Vagina (tissue), 2 donors: ENCODE results near the gene MTHFSD. TPM values are rescaled to one million over a fixed set of nuclear protein-coding genes. Genes with fewer than 3 reads are reported as not detected.

Experiments used
- DNase-seq, 2 donors: peaks; one replicate each; pipeline ENCODE4 v3.0.0-alpha.2; 2017; ENCODE audit errors: extremely low spot score in 2 of 2
- H3K27ac ChIP-seq: fragments of 200-600 bp; sonication (generic); one replicate; pipeline ENCODE4 v1.5.1; 2019
- H3K27me3 ChIP-seq: fragments of 200-600 bp; sonication (generic); one replicate; pipeline ENCODE4 v1.5.1; 2019
- H3K36me3 ChIP-seq, 2 donors: fragments of 200-600 bp; sonication (generic); one replicate each; pipeline ENCODE4 v1.5.1; 2017 to 2019
- H3K4me1 ChIP-seq: fragments of 200-600 bp; sonication (generic); one replicate; pipeline ENCODE4 v1.5.1; 2019
- H3K4me3 ChIP-seq, 2 donors: fragments of 200-600 bp; sonication (generic); 1 replicate in 1 of 2; 2 replicates in 1 of 2; pipeline ENCODE4 v1.5.1; 2016 to 2019
- H3K9me3 ChIP-seq: fragments of 200-600 bp; sonication (generic); one replicate; pipeline ENCODE4 v1.5.1; 2019
- POLR2A ChIP-seq, 2 donors: fragments of 450-650 bp; IDR thresholded peaks; one replicate each; pipeline ENCODE4 v1.6.1; 2017; ENCODE audit warnings: antibody characterized with exemption in 2 of 2, mild to moderate bottlenecking in 2 of 2, moderate library complexity in 2 of 2
- POLR2AphosphoS5 ChIP-seq, 2 donors: sonication (generic); formaldehyde crosslinking; IDR thresholded peaks; one replicate each; pipeline ENCODE4 v1.9.0; 2017; ENCODE audit warnings: antibody characterized with exemption in 2 of 2, mild to moderate bottlenecking in 2 of 2, low read depth in 1 of 2; ENCODE audit not compliant: insufficient read depth in 1 of 2
- intact Hi-C: fragments of 100-400 bp; cut with DNase I; formaldehyde crosslinking; loops from one replicate; pipeline ENCODE4 v1.15.1; 2023
- total RNA-seq: library from RNA; depleted of rRNA; stranded (reverse); fragments of >200 nt; gene quantifications from one replicate; pipeline ENCODE4 v1.2.3, GENCODE V29; 2016
- TF ChIP-seq, protein P1 (sequence below), 3 experiments: fragments of 450-650 bp in 2 of 3; fragments of 200-600 bp in 1 of 3; sonication (generic) in 1 of 3; IDR thresholded peaks; one replicate each; pipeline ENCODE4 v1.5.1; 2017 to 2019; ENCODE audit warnings: antibody characterized with exemption in 3 of 3, mild to moderate bottlenecking in 2 of 3, moderate library complexity in 2 of 3

Gene MTHFSD
- total RNA-seq, 1 donor from 2014 or later = 20.4 TPM

DNA sequence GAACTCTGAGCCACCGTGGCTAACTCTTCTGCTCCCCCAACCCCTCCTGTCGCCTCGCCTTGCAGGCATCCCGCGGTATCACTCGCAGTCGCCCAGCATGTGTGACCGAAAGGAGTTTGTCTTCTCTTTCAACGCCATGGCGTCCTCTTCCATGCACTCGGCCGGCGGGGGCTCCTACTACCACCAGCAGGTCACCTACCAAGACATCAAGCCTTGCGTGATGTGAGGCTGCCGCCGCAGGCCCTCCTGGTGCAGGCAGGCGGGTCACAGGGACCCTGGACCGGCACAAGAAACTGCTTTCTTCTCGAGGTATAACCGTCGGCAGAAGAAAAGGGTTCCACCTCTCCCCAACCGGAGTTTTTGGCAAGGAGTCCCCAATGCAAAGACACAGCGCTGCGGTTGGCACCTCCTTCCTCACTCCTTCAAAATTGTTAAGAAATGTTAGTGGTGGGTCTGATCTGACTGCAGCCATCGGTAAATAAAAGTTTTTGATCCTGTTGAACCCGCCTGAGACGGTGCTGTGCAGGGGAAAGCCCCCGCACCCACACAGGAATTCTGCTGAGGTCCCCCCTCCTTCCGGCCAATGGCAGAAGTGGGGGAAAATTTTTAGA is 42.1 kb downstream of the MTHFSD start:
- DNase-seq = no peak
- Histone ChIP-seq H3K27me3 (no peaks in the 10 kb centered on the region), H3K4me1 (peaks cover 45% of the 10 kb centered on the region), H3K36me3 (peaks cover 0 to 7% of the 10 kb centered on the region in 2 donors), H3K27ac (peak overlapping the region; percentile 94), H3K9me3 (no peaks in the 10 kb centered on the region), H3K4me3 (peak overlapping the region; percentile 66 to 80)
- intact Hi-C loops = loop anchor here (5.0 kb wide), 1 partner anchor 171 kb away; no protein-coding TSS in a partner anchor
- no peak for TF ChIP-seq POLR2A (IDR thresholded peaks at IDR 0.05)
- TF ChIP-seq, protein P1, sequence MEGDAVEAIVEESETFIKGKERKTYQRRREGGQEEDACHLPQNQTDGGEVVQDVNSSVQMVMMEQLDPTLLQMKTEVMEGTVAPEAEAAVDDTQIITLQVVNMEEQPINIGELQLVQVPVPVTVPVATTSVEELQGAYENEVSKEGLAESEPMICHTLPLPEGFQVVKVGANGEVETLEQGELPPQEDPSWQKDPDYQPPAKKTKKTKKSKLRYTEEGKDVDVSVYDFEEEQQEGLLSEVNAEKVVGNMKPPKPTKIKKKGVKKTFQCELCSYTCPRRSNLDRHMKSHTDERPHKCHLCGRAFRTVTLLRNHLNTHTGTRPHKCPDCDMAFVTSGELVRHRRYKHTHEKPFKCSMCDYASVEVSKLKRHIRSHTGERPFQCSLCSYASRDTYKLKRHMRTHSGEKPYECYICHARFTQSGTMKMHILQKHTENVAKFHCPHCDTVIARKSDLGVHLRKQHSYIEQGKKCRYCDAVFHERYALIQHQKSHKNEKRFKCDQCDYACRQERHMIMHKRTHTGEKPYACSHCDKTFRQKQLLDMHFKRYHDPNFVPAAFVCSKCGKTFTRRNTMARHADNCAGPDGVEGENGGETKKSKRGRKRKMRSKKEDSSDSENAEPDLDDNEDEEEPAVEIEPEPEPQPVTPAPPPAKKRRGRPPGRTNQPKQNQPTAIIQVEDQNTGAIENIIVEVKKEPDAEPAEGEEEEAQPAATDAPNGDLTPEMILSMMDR (IDR thresholded peaks at IDR 0.05) = no peak

DNA sequence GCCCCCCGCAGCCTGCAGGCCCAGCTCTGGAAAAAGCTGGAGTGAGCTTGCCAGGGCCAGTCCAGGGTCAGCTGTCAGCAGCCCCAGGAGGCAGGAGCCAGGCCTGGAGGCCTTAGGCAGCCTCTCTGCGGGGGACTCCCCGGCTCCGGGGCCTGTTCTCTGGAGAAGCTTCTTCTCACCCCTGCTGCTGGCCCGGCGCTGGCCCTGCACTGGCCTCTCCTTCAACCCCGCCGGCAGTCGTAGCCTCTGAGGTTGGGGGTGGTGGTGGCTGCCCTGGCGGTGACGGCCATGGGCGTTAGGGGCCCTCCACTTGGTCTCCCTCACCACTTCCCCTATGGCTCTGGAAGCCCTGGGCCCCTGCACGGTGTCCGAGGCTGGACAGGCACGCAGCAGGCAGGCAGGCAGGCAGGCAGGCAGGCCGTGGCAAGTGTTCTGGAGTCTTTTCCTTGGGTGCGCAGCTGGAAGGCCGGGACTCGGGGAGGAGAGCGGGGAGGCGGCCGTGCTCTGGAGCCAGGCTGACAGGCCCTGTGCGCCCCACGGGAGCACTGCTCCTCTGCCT is 42.7 kb downstream of the MTHFSD start:
- no peak for TF ChIP-seq POLR2AphosphoS5 (IDR thresholded peaks at IDR 0.05; ENCODE audit: insufficient read depth in 1 of 2, low read depth in 1 of 2)
- TF ChIP-seq, protein P1 (IDR thresholded peaks at IDR 0.05) = no peak
- TF ChIP-seq POLR2A (IDR thresholded peaks at IDR 0.05) = no peak
- Histone ChIP-seq H3K36me3 (peaks cover 0 to 7% of the 10 kb centered on the region in 2 donors), H3K4me3 (peak overlapping the region; percentile 66 to 80), H3K4me1 (peaks cover 48% of the 10 kb centered on the region), H3K27ac (peak overlapping the region; percentile 94), H3K9me3 (no peaks in the 10 kb centered on the region), H3K27me3 (no peaks in the 10 kb centered on the region)
- intact Hi-C loops = loop anchor here (5.0 kb wide), 1 partner anchor 170 kb away; no protein-coding TSS in a partner anchor
- no peak for DNase-seq

DNA sequence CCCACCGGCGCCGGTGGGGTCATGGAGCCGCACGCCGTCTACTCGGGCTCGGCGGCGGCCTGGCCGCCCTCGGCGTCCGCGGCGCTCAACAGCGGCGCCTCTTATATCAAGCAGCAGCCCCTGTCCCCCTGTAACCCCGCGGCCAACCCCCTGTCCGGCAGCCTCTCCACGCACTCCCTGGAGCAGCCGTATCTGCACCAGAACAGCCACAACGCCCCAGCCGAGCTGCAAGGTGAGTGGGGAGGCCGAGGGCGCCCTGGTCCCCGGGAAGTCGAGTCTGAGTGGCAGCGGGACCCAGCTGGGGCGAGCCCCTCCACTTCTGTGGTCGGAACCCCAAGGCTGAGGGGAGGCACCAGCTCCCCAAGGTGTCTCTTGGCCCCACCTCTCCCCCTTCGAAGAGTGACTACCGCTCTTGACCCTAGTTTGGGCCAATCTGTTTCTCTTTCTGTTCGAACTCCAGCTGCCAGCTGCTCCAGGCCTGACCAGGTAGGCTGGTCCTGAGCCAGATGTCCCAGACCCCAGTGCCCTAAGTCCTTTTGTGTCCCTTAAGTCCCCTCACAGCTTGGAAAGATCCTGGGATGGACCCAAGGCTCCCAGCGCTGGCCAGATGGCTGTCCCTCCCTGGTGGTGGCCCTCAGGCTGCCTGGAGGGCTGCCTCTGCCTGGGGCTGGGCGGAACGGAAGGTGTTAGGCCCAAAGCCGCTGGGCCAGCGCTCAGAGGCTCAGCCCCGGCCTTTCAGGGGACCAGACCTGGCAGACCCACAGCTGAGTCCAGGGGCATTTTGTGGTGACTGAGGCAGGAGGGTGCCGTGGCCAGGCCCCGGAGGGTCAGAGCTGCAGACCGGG is 43.5 kb downstream of the MTHFSD start:
- intact Hi-C loops = loop anchor here (5.0 kb wide), 1 partner anchor 169 kb away; no protein-coding TSS in a partner anchor
- Histone ChIP-seq H3K4me1 (peaks cover 55% of the 10 kb centered on the region), H3K4me3 (peak overlapping the region; percentile 66 to 80), H3K36me3 (peaks cover 0 to 7% of the 10 kb centered on the region in 2 donors), H3K9me3 (no peaks in the 10 kb centered on the region), H3K27me3 (no peaks in the 10 kb centered on the region), H3K27ac (peak overlapping the region; percentile 94)
- DNase-seq = no peak
- TF ChIP-seq POLR2AphosphoS5 (IDR thresholded peaks at IDR 0.05; ENCODE audit: insufficient read depth in 1 of 2, low read depth in 1 of 2) (no peak), POLR2A (IDR thresholded peaks at IDR 0.05) (no peak)
- TF ChIP-seq, protein P1 (IDR thresholded peaks at IDR 0.05) = no peak

DNA sequence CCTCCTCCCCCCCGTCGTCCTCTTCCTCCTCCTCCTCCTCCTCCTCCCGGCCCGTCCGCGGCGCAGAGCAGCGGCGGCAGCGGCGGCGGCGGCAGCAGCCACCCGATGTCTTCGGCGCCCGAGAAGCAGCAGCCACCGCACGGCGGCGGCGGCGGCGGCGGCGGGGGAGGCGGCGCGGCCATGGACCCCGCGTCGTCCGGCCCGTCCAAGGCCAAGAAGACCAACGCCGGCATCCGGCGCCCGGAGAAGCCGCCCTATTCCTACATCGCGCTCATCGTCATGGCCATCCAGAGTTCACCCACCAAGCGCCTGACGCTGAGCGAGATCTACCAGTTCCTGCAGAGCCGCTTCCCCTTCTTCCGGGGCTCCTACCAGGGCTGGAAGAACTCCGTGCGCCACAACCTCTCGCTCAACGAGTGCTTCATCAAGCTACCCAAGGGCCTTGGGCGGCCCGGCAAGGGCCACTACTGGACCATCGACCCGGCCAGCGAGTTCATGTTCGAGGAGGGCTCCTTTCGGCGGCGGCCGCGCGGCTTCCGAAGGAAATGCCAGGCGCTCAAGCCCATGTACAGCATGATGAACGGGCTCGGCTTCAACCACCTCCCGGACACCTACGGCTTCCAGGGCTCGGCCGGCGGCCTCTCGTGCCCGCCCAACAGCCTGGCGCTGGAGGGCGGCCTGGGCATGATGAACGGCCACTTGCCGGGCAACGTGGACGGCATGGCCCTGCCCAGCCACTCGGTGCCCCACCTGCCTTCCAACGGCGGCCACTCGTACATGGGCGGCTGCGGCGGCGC is 44.4 kb downstream of the MTHFSD start, which contains the start of gene FOXF1:
Gene FOXF1, plus strand, starts transcription at position 63 of the 797 bp plus-strand sequence. Its CDS starts 43 bp downstream, at position 106.
- no peak for DNase-seq
- Histone ChIP-seq H3K36me3 (peaks cover 0 to 7% of the 10 kb centered on the region in 2 donors), H3K27me3 (no peaks in the 10 kb centered on the region), H3K9me3 (no peaks in the 10 kb centered on the region), H3K4me3 (peak within 1 kb of the TSS; percentile 66 to 80), H3K4me1 (peaks cover 64% of the 10 kb centered on the region), H3K27ac (peak within 1 kb of the TSS; percentile 94)
- TF ChIP-seq POLR2A (IDR thresholded peaks at IDR 0.05) (peak in 1 of 2 donors; percentile 74), POLR2AphosphoS5 (IDR thresholded peaks at IDR 0.05; ENCODE audit: insufficient read depth in 1 of 2, low read depth in 1 of 2) (peak in 1 of 2 donors; percentile 45)
- TF ChIP-seq, protein P1 (IDR thresholded peaks at IDR 0.05) = no peak
- intact Hi-C loops = loop anchor here (5.0 kb wide), 1 partner anchor 168 kb away; no protein-coding TSS in a partner anchor
